Stimulated activated CD4-positive, alpha-beta T cell treated with anti-CD3 and anti-CD28 coated beads, TNF-alpha, amount 100 ng/mL, for 24 hours (primary cell): ENCODE data around the gene H2AZ1.
"Not testable (repeated sequence)": the region's sequence is repeated elsewhere in the genome, so short reads cannot be mapped to it uniquely, and the experiment has no call there.

Experiments used
- DNase-seq, 3 experiments: peaks; one replicate each; pipeline ENCODE4 v3.0.0-alpha.2; 2020; ENCODE audit warnings: low read depth in 3 of 3

H2AZ1 gene

DNA sequence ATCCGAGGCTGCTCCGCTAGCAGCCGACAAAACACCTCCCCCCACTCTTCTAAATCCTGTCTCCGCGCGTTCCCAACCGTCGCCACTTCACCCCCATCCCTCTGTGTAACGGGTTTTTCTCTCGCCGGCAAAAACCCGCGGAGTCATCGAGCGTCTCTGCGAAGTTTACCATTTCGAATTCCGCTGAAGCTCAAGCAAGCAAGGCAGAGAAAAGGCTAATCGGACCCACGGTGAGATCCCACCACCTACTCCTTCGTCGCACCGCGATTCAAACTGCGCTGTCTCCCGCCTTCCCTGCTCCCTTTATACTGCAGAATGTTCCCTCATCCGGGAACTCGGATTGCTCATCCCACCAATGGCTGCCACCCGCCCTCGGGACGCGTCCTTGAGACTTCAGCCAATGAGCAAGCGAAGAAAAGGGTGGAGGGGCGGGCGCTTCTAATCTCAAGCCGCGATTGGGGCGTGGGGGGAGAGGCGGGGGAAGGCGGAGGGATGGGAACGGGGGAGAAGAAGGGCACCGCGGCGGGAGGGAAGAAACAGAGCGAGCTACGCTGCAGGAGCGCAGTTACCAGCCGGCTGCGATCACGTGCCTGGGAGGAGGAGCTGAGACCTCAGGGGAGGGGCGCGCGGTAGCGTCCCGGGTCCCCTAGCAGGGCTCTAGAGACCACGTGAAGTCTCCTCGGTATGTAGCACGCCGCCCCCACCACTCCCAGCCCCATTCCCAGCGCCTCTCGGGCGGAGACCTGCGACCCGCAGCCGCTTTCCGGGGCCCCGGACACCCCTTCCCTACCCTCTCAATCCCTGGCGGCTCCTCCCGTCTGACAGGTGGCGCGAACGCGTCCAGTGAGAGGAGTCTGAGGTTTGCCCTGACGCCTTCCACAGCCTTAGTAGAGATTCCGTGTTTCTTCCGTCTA is at the start of gene H2AZ1:
Gene H2AZ1 (minus strand): TSS at position 277 of the 914 bp plus-strand sequence. CDS start 105 bp downstream, at position 172.
- DNase-seq = peak; percentile 97 to 98 (median 98)

DNA sequence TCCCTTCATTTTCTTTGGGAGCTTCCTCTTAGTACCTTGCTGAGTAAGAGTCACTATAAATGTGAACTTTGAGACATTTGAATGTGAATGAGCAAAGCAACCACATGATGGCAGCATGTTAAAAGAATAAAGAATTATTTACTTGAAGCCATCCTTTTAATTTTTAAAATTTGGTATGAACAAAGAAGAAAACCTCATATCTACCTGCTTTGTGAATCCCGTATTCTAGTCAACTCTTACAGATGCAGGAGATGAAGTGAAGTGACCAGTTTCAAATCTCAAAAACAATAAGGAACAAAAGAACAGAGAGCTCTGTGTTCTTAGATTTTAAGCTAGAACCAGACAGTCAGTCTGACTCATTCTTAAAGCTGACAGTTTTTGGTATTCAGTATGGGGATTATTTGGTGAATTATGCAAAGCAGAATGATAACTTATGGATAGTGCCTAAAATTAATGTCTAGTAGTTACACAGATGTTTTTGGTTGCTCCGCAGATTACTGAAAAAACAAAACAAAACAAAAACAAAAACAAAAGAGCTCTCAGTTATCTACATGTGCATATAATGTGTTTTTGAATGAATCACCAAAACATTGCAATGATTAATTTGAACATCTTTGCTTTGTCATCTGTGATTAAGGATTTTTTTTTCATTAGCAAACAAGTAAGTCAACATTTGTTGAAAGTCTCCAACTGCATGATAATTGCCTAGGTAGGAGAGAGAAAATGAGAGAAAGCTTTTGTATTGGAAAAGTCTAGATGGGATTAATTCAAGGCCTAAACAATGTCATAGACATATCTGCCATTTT is 48.2 kb upstream of the H2AZ1 start:
- DNase-seq = no peak

DNA sequence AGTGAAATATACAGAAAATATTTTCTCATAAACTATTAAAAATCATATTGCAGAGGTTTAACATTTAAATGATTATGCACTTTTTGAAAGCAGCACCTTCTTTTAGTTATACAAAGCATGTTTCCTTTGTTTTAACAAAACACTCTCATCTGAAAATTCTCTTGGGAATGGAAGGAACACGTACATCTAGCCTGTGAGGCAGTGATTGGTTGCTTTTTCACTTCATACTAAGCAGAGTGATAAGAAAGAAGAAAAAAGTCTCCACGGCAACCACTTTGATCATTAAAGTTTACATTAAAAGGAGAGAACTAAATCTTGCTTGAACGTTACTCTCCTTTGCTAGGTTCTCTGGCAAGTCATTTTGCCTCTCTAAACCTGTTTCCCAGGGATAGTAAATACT is 41.7 kb upstream of the H2AZ1 start:
- DNase-seq = no peak

DNA sequence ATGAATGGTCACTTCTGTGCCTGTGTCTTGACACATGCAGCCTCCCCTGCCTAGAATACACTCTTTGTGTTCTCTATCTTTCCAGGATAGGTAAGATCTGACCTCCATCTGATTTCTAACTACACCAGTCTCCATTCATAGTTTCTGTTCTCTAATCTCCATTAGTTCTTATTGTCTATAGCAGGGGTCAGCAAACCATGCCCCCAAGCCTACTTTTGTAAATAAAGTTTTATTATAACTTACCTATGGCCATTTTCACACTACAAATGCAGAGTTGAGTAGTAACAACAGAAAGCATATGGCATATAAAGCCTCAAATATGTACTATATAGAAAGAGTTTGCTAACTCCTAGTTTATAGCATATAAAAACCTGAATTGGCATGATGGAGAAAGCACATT is 37.6 kb upstream of the H2AZ1 start:
- DNase-seq = no peak

DNA sequence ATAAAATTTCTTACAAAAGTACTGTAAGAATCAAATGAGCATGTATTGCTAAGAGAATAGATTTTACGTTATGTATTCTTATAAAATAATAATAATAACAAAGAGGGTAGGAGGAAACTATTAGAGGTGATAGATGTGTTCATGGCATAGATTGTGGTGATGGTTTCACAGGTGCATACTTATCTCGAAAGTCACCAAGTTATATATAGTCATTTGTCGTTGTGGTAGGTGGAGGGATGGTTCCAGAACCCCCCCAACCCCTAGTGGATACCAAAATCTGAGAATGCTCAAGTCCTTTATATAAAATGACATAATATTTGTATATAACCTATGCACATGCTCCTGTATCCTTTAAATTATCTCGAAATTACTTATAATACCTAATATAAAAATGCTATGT is 36.7 kb upstream of the H2AZ1 start:
- no peak for DNase-seq

DNA sequence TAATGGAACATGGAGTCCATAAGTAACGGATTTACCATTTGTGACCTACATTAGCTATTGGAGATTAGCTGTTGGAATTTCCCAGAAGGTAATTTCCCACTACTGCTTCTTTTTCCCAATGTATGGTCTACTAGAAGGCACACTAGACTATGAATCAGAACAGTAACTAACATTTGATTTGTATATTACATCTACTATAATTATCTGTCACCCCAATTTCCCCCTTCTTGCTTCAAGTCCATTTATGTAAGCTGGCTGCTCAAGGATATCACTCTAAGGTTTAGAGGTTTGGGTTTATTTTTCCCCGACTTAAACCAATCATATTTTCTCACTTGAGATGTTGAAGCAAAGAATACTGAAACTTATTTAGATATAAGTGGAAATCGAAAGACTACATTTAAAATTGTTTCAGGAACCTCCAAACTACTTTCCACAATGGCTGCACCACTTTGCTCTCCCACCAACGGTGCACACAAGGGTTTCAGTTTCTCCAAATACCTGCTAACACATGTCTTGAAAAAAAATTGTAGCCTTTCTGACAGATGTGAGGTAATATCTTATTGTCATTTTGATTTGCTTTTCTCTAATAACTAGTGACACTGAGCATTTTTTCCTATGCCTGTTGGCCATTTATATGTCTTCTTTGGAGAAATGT is 33.3 kb upstream of the H2AZ1 start:
- DNase-seq = no peak

DNA sequence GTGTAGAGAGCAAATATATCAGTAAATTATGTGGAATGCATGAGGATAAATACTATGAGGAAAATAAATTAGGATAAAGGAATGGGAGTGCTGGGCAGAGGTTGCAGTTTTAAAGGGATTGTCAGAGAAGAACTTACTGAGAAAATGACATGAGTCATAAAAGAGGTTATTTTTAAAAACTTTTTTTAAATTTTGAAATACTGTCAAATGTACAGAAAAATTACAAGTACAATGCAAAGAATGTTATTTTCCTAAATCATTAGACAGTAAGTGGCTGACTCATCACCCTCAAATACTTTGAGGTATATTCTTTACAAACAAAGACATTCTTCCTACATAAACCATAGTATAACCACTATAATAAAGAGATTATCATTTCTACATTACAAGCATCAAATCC is 29.8 kb upstream of the H2AZ1 start:
- no peak for DNase-seq

DNA sequence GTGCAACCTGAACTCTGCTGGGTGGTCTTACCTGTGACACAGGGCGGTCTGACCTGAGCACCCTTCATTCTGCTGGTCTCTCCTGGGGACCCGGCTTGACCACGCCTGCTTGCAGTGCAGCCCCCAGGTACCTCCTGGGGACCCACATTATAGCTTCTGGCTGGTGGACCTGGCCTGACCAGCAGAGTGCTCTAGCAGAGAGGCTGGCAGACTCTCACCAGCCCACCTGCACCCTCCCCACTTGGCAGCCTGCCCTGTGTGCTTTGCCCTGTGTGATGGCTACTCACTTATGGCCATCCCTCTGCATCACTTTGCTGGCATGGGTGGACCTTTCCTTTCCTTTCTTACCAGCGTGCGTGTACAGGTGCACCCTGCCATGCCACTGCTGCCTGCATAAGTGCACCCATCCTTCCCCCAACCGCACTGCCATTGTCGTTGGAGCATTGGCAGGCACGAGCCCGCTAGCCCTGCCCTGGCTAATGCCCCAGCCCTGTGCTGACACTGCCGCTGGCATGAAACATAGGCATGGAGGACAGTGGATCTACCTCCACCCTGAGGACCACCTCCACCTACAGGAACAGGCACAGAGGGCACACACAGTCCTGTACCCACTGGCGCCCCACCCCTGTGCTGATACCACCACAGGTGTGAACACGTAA is 21.5 kb upstream of the H2AZ1 start:
- DNase-seq = no peak

DNA sequence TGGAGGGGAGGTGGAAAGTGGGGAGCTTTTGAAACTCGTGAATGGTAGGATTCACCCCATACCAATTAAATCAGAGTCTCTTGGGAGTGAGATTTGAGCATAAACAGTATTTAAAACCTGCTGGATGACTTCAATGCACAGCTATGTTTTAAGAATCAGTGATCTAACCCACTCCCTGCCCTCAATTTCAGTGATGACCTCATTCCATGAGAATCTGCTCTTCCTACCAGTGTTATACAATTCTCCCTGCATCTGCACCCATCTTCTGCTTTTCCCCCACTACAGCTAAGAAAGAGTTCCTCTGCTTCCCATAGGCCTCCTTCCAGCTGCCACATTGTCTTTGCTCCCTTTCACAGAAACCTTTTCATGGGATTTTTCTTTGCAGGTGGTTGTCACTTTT is 18.3 kb upstream of the H2AZ1 start:
- DNase-seq = no peak

DNA sequence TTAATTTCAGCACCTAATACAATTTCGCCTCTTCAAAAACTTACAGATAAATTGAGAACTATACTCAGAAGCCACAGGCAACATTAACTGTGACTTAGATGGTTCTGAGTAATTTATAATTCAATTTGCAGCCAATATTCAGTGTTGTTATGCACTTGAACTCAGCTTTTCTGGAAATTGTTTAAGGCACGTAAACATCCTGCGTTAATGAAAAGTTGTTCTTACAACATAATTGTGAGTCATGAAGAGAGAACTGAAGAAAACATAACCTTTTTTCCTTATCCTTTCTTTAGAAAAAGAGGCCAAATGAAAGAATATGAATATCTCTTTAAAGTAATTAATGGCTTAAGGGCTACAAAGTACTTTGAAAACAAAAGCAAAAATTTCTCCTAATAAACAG is 16.6 kb upstream of the H2AZ1 start:
- no peak for DNase-seq

DNA sequence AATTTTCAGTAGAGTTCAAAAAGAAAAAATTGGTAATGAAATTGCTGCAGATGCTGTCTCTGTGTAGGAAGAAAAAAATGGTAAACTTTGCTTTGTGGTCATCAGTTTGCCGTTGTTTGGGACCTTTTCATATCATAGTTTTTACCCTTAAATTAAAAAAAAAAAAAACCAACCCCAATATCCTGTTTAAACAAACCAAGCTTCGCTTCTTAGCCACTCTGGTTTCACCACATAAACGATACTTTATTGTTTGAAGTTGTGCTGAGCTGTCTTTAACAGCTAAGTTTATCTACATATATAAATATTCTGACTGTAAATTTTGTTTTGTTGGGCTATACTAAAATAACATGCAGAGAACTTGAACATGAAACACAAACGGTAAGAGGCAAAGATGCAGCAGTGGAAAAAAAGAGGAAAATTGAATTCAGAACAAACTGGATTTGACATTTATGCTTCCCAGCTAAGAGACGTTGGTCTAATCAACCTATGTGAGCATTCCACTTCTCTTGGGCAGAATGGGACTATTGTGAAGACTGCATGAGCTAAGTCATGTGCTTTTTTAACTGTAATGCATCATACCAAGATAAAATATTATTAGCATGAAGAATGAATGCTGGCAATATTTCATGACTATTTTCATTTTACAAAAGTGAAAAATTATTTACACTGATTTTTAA is 15.7 kb upstream of the H2AZ1 start:
- DNase-seq = no peak

DNA sequence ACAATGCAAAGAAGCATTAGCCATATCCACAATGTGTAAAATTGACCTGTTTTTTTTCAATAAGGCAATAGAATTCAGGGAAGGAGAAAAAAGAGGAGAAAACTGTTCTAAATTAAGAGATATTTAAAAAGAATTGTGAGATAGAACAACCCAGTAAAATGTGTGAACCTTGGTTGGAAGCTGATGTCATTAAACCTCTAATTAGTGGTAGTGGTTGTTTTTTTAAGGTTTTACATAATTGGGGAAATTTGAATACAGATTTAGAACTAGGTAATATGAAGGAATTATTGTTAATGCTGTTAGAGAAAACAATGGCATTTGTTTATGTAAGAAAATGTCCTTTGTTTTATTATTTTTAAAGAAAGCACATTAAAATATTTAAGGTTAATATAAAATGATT is 15.1 kb upstream of the H2AZ1 start:
- no peak for DNase-seq

DNA sequence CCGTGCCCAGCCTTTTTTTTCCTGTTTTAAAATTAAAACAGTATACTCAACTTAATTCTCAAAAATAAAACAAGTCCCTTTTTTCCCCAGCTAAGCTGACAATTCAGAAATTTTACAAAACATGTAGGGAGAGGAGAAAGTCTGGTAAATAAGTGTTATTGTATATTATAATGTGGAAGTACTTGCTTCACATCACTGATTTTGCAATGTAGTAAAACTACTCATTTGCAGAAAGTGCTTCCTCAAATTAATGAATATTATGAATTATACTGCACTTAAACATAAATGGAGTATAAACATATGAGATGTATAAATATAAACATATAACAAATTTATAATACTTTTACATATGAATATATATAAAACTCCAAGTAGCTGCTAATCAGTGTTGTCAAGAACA is 11.6 kb upstream of the H2AZ1 start:
- no peak for DNase-seq

DNA sequence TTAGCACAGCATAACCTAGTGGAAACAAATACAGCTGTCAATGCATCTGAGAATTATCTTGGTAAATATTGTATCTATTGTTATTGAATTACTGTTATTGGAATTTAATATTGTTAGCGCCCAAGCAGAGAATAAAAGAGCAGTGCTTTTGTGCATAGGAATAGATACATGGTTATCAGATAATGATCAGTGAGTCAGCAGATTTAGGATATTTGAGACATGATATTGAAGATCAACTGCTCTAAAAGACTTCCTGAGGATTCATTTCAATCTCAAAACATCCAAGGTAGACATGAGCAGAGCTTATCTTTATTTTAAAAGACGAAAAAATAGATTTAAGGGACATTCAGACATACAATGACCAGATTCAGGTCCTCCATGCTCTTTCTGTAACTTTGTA is 10.6 kb upstream of the H2AZ1 start:
- no peak for DNase-seq

DNA sequence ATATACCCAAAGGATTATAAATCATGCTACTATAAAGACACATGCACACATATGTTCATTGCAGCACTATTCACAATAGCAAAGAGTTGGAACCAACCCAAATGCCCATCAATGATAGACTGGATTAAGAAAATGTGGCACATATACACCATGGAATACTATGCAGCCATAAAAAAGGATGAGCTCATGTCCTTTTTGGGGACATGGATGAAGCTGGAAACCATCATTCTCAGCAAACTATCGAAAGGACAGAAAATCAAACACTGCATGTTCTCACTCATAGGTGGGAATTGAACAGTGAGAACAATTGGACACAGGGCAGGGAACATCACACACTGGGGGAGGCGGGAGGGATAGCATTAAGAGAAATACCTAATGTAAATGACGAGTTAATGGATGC is 8.1 kb upstream of the H2AZ1 start:
- DNase-seq = not testable (repeated sequence)

DNA sequence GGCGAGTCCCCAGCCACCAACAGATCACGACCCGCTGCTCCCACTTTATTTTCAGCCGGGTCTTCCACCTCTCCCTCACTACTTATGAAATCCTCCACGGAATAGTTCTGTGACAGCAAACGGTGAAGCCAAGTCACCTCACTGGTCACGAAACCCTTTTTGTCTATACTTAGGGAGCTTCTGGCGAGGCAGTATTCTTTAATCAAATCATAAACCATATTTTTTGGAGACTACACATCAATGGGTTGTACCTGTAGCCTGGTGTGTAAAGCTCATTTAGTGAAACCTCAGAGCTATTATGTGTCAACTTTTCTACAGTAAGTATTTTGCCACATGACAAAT is 809 bp upstream of the H2AZ1 start:
- DNase-seq = no peak

DNA sequence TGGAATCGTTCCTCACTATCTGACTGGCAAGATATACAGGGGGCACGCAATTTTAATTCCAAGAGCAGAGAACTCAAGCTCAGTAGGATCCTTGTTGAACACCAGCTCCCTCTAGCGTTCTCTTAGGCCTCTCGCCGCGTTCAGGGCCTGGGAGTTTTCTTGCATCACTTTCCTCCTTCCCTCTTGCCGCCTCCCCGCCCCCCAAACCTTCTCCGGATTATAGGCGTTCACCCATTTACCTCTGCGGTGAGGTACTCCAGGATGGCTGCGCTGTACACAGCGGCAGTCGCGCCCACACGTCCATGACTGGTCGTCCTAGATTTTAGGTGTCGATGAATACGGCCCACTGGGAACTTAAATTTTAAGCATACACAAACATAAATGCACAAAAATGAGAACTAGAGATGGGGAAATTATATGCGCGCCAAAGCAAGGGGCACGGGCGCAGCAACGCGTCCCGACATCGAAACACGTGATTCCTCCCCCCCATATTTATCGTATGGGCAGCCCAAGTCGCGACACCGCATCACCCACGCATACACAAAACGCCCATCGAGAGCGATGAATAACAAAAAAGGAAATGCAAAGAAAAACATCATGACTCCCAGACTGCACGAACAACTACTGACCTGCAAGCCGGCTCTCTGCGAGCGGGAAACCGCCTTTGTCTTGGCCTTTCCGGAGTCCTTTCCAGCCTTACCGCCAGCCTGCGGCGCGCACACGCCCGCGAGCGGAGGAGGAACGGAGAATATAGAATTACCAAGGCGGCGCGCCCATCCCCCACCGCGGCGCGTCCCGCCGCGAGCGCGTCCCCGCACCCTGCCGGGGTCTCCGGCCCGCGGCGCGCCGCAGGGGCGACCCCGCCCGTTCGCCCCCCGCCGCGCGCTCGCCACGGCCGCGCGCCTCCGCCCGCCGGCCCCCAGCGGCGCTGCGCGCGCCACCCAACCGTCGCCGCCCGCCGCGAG is 759 bp downstream of the H2AZ1 start:
- DNase-seq = peak; percentile 76 to 92 (median 86)

DNA sequence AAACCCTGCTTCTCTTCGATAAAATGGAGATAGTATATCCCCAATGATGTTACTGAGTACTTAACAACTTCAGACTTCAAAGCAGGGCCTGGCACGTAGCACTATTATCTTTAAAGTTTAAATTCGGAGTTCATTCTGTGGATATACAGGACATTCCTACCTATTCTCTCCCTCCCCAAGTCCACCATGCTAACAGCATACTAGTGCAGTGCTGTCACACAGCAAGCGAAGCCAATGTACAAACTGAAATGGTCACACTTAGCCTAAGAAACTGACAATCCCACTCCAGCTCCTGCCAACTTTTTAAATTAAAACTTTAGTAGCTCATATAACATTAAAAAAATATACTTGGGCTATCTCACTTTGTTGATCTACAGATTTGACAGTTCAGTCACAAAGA is 2.5 kb downstream of the H2AZ1 start:
- DNase-seq = no peak

DNA sequence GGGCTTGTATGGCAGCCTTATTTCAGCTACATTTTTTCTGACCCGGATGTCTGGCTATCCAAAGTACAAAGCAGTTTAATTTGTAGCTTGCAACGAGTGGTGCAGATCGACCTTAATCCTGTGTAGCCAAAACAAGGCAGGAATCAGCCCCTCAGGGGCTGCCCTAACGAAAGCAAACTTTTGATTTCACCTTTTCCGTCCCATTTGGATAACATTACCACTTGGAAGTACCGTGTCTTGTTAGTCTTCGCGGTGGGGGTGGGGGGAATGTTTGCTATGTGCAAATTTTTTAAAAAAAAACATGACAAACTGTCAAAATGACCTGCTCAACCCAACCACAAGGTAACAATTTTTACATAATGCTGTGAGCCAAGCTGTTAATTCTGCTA is 2.9 kb downstream of the H2AZ1 start:
- no peak for DNase-seq
